ENCODE results near the gene VAMP8.

DNA sequence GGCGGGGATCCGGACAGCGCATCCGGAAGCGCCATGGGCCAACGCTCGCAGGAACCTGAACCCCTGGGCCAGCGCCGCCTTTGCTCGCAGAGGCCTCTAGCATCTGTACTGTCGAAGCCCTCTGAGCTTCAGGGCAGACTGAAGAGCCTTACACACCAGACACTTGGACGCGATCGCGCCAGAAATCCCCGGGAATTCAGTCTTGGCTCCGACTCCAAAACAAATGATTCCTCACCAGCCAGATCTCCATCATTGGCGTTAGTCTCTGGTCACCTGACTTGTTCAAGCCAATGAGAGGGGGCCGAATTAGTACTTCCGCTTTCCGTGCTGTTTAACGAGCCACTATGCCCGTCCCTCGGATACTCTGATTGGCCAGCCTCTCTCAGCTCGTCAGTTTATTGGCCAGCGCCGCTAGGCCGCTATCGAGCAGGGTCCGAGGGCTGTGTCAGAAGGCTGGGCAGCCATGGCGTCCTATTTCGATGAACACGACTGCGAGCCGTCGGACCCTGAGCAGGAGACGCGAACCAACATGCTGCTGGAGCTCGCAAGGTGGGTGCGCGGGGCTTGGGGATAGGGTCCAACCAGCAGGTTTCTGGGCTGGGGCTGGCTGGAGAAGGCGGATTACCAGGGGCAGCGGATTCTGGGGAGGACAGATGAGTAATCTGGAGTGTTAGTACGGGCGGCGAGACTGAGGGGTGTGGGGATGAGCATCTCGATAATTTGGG lies 18.1 kb downstream of the VAMP8 start, which contains the start of gene RNF181:
- TF ChIP-seq GATA2 (IDR thresholded peaks at IDR 0.05; ENCODE audit: low read depth, low read length) (no peak), GATA3 (IDR thresholded peaks at IDR 0.05; ENCODE audit: low read depth, low read length) (no peak)
